GM18507 (cell line): ENCODE data around the gene ERC1.
"Not testable (repeated sequence)": the region's sequence is repeated elsewhere in the genome, so short reads cannot be mapped to it uniquely, and the experiment has no call there.

ENCODE experiments used
- DNase-seq: peaks from one replicate; pipeline ENCODE4 v3.0.0; 2011; ENCODE audit warnings: low read depth; ENCODE audit not compliant: insufficient read length; ENCODE audit errors: extremely low spot score
- FAIRE-seq: peaks from 2 replicates; lab custom pipeline; 2011; peaks lifted over from hg19 to GRCh38; lab: Jason Lieb, UNC

Gene ERC1

GRCh38 chr12:1355871-1356270 is 364.8 kb downstream of the ERC1 start:
- not testable (repeated sequence) for DNase-seq, FAIRE-seq

DNA sequence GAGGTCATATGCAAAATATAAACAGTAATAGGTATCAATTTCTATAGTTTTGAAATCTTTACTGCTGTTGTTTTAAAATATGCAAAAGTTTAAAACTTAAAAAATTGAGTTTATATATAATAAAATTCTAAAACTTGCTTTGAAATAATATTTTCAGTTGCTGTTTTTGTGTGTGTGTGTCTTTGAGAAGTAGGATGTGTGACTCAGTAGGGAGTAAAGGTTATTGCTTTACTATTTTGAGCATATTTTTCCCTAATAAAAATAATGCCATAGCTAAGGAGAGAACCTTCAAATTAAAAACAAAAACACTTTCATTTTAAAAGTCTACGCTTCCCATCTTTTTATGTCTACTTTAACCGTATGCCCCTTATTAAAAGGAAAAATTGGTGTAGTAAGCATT is 365.3 kb downstream of the ERC1 start:
- FAIRE-seq, result no peak
- no peak for DNase-seq

DNA sequence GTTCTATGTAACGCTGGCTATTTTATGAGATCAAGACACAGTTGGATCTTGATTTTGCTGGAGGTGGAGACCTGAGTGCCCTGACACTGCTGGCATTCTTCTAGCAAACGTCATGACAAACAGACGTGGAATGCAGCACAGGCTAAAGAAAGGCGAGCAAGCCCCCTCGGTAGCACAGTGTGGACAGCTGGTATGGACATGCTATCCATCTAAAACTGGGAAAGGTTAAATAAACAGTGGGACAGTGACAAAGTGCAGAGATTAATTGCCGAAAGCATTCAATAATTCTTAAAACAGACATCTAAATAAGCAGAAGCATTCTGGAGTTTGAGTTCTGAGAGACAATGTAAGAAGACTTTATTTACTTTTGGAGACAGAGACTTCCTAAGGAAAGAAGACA is 366.1 kb downstream of the ERC1 start:
- no peak for DNase-seq
- no peak for FAIRE-seq

- FAIRE-seq, result no peak
- DNase-seq, result no peak
Observed at GRCh38 chr12:1357711-1358110, 366.7 kb downstream of the ERC1 start.

- FAIRE-seq (no peak), DNase-seq (no peak)
Observed at GRCh38 chr12:1360441-1361210, 369.6 kb downstream of the ERC1 start.

DNA sequence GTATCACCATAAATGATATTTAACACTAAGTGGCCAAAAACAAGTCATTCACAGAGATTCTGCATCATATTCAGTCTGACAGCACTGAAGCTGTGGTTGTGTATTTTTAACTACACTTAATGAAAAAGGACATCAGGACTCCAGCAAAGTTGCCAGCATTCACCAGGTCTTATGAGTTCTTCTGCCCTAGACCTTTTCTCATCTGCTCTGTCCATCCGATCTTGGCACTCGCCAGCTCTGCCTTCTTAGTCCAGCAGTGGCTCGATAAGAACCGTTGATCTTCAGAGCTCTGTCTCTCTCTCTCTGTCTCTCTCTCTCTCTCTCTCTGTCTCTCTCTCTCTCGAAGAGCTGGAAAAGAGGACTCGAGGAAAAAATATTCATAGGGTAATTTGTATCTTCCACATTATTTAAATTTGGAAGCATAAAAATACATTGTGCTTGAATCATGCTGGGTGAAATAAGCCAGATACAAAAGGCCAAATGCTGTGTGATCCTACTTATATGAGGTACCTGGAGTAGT is 371.2 kb downstream of the ERC1 start:
- FAIRE-seq (no peak), DNase-seq (no peak)

- no peak for FAIRE-seq
- no peak for DNase-seq
Observed at GRCh38 chr12:1365703-1366102, 374.7 kb downstream of the ERC1 start.

- DNase-seq, result no peak
- no peak for FAIRE-seq
Observed at GRCh38 chr12:1367331-1368291, 376.6 kb downstream of the ERC1 start.

DNA sequence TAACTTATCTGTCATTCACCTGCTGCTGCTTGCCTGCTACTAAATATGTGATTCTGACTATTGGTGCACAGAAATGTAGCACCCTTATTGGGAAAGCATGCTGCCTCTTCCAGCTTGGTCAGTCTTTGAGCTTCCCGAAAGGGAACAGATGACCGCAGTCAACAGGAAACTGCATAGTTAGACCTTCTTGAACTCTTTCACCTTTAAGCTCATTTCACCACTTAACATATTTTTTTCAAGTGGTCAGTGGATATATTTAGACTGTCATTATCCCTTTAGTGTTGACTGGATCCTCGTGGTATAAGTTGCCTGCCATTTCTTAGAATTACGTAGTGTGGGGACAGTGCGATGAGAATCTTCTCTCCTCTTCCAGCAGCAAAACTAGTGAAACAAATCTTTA is 378.4 kb downstream of the ERC1 start:
- no peak for DNase-seq
- no peak for FAIRE-seq

GRCh38 chr12:1369938-1370500 is 379.0 kb downstream of the ERC1 start:
- FAIRE-seq, result no peak
- DNase-seq, result no peak

DNA sequence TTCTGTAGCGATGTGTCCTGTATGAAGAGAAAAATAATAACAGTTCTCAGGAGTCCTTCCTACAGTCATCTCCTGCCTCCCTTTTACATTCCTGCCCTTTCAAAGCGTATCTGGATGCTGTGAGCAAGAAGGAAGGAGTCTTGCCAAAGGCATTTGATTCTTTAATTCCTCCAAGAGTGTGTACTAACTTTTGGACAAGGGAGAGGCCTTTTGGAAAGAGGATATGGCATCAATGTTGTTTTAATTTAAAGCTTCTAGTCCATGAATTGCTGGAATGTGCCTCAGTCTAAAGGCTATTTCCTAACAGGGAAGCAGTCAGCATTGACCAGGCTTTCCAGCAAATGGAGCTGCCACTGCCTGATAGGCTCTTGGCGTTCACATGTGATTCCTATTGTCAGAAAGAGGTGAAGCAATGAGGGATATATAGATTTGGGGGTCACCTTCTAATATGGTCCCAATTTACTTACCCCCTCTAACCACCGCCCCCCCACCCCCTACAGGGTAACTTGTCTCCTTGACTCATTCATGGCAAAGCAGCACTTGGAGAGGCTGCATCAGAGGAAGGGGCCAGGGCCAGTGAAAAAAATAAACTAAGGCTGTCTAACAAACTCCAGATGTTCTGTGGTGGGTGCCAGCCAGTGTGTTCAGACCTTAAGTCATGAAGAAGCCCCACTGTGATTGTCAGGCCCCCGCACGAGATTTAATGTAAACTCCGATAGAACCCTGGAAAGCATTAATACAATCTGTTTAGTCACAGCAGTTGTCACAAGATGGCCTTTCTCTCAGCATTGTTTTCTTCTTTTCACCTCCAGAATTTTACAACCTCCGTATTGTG is 383.1 kb downstream of the ERC1 start:
- FAIRE-seq (no peak), DNase-seq (no peak)

- DNase-seq (no peak), FAIRE-seq (no peak)
Observed at GRCh38 chr12:1375323-1375722, 384.3 kb downstream of the ERC1 start.

DNA sequence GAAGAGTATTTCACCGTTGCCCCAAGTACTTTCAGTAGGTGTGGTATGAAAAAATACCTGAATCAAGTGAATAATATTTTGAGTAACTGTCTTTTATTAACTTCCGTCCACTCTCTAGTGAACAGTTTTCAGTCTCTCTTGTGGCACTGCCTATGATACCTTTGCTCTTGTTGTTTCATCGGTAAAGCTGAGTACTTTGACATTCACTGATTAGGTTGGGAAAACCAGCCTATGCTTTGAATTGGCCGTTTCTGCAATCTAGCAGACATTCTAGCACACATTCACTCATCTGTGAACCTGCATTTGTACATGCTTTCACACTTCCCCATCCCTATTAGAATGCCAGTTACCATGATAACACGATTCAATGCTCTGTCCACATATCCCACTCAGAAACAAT is 386.1 kb downstream of the ERC1 start:
- no peak for FAIRE-seq
- no peak for DNase-seq

- no peak for FAIRE-seq
- DNase-seq, result no peak
Observed at GRCh38 chr12:1377681-1378080, 386.7 kb downstream of the ERC1 start.

DNA sequence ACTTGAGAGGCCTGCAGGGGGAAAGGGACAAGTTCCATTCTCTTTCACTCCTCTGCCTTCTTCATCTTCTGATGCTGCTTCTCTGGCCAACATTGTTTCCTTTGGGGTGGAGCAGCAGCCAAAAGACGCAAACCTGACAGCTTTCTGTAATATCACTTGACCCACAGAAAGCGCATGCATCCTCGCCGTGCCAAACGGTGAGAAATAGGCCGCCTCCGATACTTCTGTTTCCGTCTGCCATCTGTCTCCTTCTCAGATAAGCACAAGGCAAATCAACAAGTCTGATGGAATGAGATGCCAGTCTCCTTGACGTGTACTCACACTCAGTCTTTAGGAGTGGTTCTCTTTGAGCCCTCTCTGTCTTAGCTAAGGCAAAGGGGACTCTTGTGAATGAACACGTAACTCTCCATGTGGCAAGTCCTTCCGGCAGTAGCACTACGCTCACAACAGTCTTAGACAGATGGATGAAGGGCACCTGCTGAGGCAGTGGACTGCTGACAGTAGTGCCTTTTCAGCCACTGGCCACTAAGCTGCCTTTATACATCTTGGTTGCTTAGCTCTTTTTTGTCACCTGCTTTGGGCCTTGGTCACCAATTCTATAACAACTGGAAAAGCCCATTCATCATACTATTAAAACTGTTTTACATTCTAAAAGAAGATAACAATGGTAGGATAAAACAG is 389.3 kb downstream of the ERC1 start:
- FAIRE-seq, result no peak

GRCh38 chr12:1382151-1382550 is 391.1 kb downstream of the ERC1 start:
- no peak for FAIRE-seq
- no peak for DNase-seq

More for the DNA sequence above, 389.3 kb downstream of the ERC1 start:
- no peak for DNase-seq

DNA sequence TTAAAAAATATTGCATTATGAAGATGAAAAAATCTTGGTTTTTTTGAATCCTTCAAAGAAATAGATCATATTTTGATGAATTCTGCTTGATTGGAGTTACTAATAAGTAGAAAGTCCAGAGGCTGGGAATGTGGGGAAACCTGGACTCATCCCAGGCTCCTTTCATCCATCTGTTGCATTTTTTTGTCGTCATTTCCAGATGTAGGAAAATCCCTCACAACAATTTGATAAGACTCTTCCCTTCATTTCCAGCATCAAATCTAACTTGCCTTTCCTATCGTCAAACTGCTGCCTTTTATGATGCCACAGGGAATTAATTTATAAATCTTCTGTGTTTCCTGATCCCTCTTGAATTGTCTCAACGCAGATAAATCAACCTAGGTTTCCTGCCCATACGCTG is 391.8 kb downstream of the ERC1 start:
- no peak for FAIRE-seq

GRCh38 chr12:1383758-1384157 is 392.7 kb downstream of the ERC1 start:
- no peak for DNase-seq
- no peak for FAIRE-seq

More for the DNA sequence above, 391.8 kb downstream of the ERC1 start:
- DNase-seq, result no peak

GRCh38 chr12:1384910-1385309 is 393.9 kb downstream of the ERC1 start:
- no peak for FAIRE-seq
- DNase-seq, result no peak
